ENCODE data around the gene PRDM4.

DNA sequence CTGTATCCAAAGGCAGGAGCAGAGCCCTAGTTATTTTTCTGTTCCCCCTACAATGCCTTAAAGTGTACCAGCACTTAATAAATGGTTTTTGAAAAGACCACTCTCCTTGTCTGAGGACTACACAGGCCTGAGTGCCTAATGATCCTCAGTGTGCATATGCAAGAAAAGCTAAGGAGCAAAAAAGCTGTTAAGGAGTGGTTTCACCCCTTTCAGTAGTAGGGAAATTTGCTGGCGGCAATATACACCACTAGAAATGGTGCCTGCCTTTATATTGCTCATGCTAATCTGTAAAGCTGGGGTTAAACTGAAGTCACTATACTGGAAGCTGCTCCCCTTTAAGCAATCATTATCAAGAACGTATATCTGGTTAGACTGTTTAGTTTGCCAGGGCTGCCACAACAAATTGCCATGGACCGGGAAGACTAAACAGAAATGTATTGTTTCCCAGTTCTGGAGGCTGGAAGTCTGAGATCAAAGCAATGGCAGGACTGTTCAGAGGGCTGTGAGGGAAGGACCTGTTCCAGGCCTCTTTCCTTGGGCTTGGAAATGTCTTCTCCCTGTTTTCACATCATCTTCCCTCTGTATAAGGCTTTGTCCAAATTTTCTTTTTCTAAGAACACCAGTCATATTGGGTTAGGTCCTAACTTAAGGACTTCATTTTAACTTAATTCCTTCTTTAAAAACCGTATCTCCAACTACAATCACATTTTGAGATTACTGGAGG is 30.2 kb downstream of the PRDM4 start:
- TF ChIP-seq POLR2A (IDR thresholded peaks at IDR 0.05; ENCODE audit: low read length) (no peak), GATA1 (IDR thresholded peaks at IDR 0.05; ENCODE audit: low read depth, low read length) (no peak)

All from erythroblast (primary cell).